ENCODE measurements around the gene COL8A1.

Gene COL8A1

GRCh38 chr3:99646107-99646435 lies 7.7 kb downstream of the COL8A1 start:
- TF ChIP-seq CTCF (IDR thresholded peaks at IDR 0.05; ENCODE audit: low read depth, low read length): no peak
- no peak for DNase-seq (ENCODE audit: extremely low read depth, low read depth)

- no peak for TF ChIP-seq CTCF (IDR thresholded peaks at IDR 0.05; ENCODE audit: low read depth, low read length)
- DNase-seq (ENCODE audit: extremely low read depth, low read depth): no peak
Measured at GRCh38 chr3:99647081-99647480, 8.7 kb downstream of the COL8A1 start.

- no peak for TF ChIP-seq CTCF (IDR thresholded peaks at IDR 0.05; ENCODE audit: low read depth, low read length)
- no peak for DNase-seq (ENCODE audit: extremely low read depth, low read depth)
Measured at GRCh38 chr3:99648101-99648500, 9.7 kb downstream of the COL8A1 start.

- no peak for DNase-seq (ENCODE audit: extremely low read depth, low read depth)
- TF ChIP-seq CTCF (IDR thresholded peaks at IDR 0.05; ENCODE audit: low read depth, low read length): no peak
Measured at GRCh38 chr3:99648516-99648915, 10.1 kb downstream of the COL8A1 start.

GRCh38 chr3:99651531-99651930 lies 13.1 kb downstream of the COL8A1 start:
- TF ChIP-seq CTCF (IDR thresholded peaks at IDR 0.05; ENCODE audit: low read depth, low read length): no peak
- no peak for DNase-seq (ENCODE audit: extremely low read depth, low read depth)

- no peak for DNase-seq (ENCODE audit: extremely low read depth, low read depth)
- no peak for TF ChIP-seq CTCF (IDR thresholded peaks at IDR 0.05; ENCODE audit: low read depth, low read length)
Measured at GRCh38 chr3:99656624-99657023, 18.2 kb downstream of the COL8A1 start.

GRCh38 chr3:99658274-99658673 lies 19.9 kb downstream of the COL8A1 start:
- DNase-seq (ENCODE audit: extremely low read depth, low read depth): no peak
- TF ChIP-seq CTCF (IDR thresholded peaks at IDR 0.05; ENCODE audit: low read depth, low read length): no peak
